Sigmoid colon (tissue), 4 donors: ENCODE data around the gene PDPK1.
"Not testable (repeated sequence)": the region's sequence is repeated elsewhere in the genome, so short reads cannot be mapped to it uniquely, and the experiment has no call there.

Experiments used
- CTCF ChIP-seq, 4 experiments: fragments of 450-650 bp in 3 of 4; fragments of 200-600 bp in 1 of 4; IDR thresholded peaks; one replicate each; pipeline ENCODE4 v1.5.1; 2016 to 2019; ENCODE audit warnings: antibody characterized with exemption in 4 of 4, mild to moderate bottlenecking in 3 of 4, moderate library complexity in 2 of 4
- POLR2A ChIP-seq, 2 donors: fragments of 450-650 bp; IDR thresholded peaks; one replicate each; pipeline ENCODE4 v1.6.1; 2016; ENCODE audit warnings: antibody characterized with exemption in 2 of 2, mild to moderate bottlenecking in 2 of 2, moderate library complexity in 2 of 2
- POLR2AphosphoS5 ChIP-seq, 4 donors: sonication (generic); formaldehyde crosslinking; IDR thresholded peaks; one replicate each; pipeline ENCODE4 v1.6.1; 2017; ENCODE audit warnings: antibody characterized with exemption in 4 of 4

GRCh38 chr16:2639071-2639721 lies 101.4 kb downstream of the PDPK1 start:
- peak in 1 of 4 experiments; percentile 8 for TF ChIP-seq CTCF (IDR thresholded peaks at IDR 0.05)
- not testable (repeated sequence) for TF ChIP-seq POLR2A, POLR2AphosphoS5 (IDR thresholded peaks at IDR 0.05)
